ENCODE measurements around the gene CD34.
A peak's percentile ranks its signal among the peaks of the same experiment; 100 is the strongest.
"Not testable (repeated sequence)": the region's sequence is repeated elsewhere in the genome, so short reads cannot be mapped to it uniquely, and the experiment has no call there.

The CD34 gene

DNA sequence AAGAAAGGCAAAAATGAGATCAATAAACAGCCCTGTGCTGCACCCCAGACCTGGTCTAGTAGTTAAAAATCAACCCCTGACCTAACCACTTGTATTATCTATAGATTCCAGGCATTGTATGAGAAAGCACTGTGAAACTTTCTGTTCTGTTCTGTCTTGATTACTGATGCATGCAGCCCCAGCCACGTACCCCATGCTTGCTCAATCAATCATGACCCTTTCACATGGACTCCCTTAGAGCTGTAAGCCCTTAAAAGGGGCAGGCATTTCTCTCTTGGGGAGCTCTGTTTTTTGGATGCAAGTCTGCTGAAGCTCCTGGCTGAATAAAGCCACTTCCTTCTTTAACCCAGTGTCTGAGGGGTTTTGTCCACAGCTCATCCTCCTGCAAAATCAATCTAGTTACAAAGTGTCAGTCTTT lies 24.2 kb upstream of the CD34 start:
- Histone ChIP-seq H3K36me3 (no peaks in the 10 kb centered on the region), H3K27me3 (no peaks in the 10 kb centered on the region), H3K4me3 (no peak overlapping the region), H3K9me3 (peaks cover 52% of the 10 kb centered on the region), H3K4me1 (no peaks in the 10 kb centered on the region), H3K27ac (no peak overlapping the region), H3K4me2 (no peak overlapping the region), H3K9ac (no peak overlapping the region), H4K20me1 (no peaks in the 10 kb centered on the region)
- no peak for TF ChIP-seq Cebpa-rat (IDR thresholded peaks at IDR 0.05)

DNA sequence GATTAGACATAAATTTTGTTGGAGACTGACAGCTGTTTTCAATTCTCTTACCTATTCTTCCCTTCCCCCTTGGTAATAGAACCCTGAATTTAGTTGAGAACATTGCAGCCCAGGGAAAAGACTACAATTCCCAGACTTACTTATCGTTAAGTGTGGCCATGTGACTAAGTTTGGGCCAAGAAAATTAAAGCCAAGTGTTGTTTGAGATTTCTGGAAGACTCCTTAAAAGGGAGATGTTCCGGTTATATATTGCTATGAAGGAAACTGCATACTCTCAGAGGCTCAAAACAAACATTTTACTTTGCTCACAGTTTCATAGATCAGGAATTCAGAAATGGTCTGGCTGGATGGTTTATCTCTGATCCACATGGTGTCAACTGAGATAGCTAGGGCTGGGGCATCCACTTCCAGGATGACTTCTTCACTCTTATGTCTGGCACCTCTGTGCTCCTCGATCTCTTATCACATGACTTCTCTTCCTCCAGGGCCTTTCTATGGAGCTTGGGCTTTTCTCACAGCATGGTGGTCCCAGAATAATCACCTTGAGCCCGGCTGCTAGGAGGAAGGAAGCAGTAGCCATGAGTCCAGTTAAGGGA lies 22.4 kb upstream of the CD34 start:
- H3K9ac ChIP-seq = no peak overlapping the region
- no peak overlapping the region for H3K4me2 ChIP-seq
- H3K9me3 ChIP-seq = peaks cover 59% of the 10 kb centered on the region
- no peaks in the 10 kb centered on the region for H3K27me3 ChIP-seq
- TF ChIP-seq Cebpa-rat (IDR thresholded peaks at IDR 0.05) = no peak
- H3K27ac ChIP-seq = no peak overlapping the region
- no peak overlapping the region for H3K4me3 ChIP-seq
- no peaks in the 10 kb centered on the region for H3K36me3 ChIP-seq
- H4K20me1 ChIP-seq = no peaks in the 10 kb centered on the region
- H3K4me1 ChIP-seq = no peaks in the 10 kb centered on the region

DNA sequence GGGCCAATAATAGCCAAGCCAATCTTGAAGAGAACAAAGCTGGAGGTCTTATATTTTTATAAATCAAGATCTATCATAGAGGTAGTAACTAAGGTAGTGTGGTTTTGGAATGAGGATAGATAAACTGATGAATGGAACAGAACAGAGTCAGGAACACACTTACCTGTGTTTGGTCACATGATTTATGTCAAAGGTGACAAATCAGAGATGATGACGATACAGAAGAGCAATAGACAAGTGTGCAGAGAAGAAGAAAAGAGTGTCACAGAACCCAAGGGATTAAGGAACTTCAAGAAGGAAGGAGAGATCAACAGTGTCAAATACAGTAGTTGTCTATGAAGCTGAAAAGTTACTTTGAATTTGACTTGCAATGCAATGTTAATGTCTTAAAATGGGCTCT lies 16.1 kb upstream of the CD34 start:
- H4K20me1 ChIP-seq = no peaks in the 10 kb centered on the region
- H3K36me3 ChIP-seq = no peaks in the 10 kb centered on the region
- no peak overlapping the region for H3K9ac ChIP-seq
- H3K4me3 ChIP-seq = no peak overlapping the region
- H3K4me1 ChIP-seq = peaks cover 34% of the 10 kb centered on the region
- TF ChIP-seq Cebpa-rat (IDR thresholded peaks at IDR 0.05) = no peak
- H3K27me3 ChIP-seq = no peaks in the 10 kb centered on the region; the same call in 1 of the 2 replicates
- no peak overlapping the region for H3K27ac ChIP-seq
- H3K4me2 ChIP-seq = no peak overlapping the region
- H3K9me3 ChIP-seq = peaks cover 22% of the 10 kb centered on the region

DNA sequence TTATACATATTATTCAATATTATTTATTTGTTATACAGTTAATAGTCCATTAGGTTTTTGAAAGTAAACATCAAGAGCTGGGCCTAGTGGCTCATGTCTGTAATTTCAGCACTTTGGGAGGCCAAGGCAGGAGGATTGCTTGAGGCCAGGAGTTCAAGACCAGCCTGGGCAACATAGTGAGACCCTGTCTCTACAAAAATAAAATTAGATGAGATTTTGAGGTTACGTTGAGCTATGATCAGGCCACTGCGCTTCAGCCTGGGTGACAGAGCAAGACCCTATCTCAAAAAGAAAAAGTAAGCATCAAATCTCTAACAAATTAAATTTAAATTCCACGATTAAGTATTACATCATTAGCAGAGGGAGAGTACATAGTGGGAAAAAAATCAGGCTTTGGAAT lies 15.0 kb upstream of the CD34 start:
- H3K36me3 ChIP-seq, H4K20me1 ChIP-seq, H3K9ac ChIP-seq, H3K4me3 ChIP-seq, H3K4me2 ChIP-seq, H3K27ac ChIP-seq, H3K27me3 ChIP-seq: not testable (repeated sequence)
- Histone ChIP-seq H3K9me3 (peaks cover 15% of the 10 kb centered on the region), H3K4me1 (peaks cover 43% of the 10 kb centered on the region)

DNA sequence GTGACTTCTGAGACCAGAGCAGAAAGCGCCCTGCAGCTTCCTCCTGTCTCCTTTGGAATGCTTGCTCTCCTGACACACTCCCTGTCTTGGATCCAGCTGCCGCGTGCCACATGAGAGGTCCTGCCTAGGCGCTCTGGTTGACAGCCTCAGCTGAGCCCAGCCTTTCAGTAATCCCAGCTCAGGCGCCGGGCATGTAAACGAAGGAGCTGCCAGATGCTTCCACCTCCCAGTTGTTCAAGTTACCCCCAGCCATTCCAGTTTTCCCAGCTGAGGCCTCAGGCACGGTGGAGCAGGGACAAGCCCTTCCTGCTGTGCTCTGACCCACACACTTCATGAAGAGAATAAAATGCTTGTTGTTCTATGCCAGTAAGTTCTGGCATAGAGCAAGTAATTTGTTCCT lies 14.3 kb upstream of the CD34 start:
- no peaks in the 10 kb centered on the region for H3K36me3 ChIP-seq
- H3K4me1 ChIP-seq = peaks cover 51% of the 10 kb centered on the region
- H3K27ac ChIP-seq = no peak overlapping the region
- H3K9ac ChIP-seq = no peak overlapping the region
- peak overlapping the region; percentile 87; the same call in 1 of the 2 replicates for H3K4me2 ChIP-seq
- no peak overlapping the region for H3K4me3 ChIP-seq
- H3K27me3 ChIP-seq = no peaks in the 10 kb centered on the region; the same call in 1 of the 2 replicates
- no peaks in the 10 kb centered on the region for H4K20me1 ChIP-seq
- no peak for TF ChIP-seq Cebpa-rat (IDR thresholded peaks at IDR 0.05)
- peaks cover 7% of the 10 kb centered on the region for H3K9me3 ChIP-seq

DNA sequence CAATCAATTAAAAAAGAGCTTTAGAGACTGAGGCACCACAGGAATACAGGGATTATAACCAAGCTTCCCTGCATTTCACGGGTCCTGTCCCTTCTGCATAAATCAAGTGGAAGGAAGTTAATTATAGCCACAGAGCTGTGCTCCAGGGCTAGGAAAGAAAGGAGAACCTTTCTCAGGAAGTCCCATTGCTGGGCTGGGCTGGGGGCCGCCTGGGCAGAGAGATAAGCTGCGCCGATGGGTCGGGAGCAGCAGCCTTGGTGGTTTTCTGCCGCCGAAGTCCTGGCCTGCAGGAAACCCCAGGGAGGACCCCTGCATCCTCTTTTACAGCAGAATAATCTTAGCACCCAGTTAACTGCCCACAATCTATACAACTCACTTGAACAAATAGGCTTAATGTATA lies 12.6 kb upstream of the CD34 start:
- Histone ChIP-seq H3K4me3 (peak overlapping the region; percentile 24; the same call in 1 of the 2 replicates), H3K9me3 (no peaks in the 10 kb centered on the region), H3K9ac (peak overlapping the region; percentile 31; the same call in 1 of the 2 replicates), H4K20me1 (no peaks in the 10 kb centered on the region), H3K36me3 (no peaks in the 10 kb centered on the region), H3K27ac (no peak overlapping the region), H3K4me1 (peaks cover 68% of the 10 kb centered on the region), H3K27me3 (no peaks in the 10 kb centered on the region; the same call in 1 of the 2 replicates), H3K4me2 (peak overlapping the region; percentile 87)
- no peak for TF ChIP-seq Cebpa-rat (IDR thresholded peaks at IDR 0.05)

DNA sequence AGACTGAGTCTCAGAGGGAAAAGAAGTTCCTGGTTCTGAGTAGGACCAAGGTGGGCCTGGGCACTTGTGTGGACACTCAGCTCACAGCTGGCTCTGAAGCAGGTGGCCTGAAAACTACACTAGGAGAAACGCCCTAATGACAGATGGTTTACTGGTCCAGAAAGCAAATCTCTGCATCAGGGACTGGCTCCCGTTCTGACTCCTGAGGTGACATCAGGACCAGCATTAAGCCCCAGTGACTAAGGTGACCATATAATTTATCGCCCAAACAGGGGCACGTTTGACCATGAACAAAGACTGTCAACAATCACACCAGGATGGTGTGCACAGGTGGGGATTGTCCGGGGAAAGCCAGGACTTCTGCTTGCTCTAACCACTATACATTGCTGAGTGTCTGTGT lies 12.2 kb upstream of the CD34 start:
- peaks cover 72% of the 10 kb centered on the region for H3K4me1 ChIP-seq
- no peaks in the 10 kb centered on the region; the same call in 1 of the 2 replicates for H3K27me3 ChIP-seq
- H3K27ac ChIP-seq = no peak overlapping the region
- peak overlapping the region; percentile 24; the same call in 1 of the 2 replicates for H3K4me3 ChIP-seq
- no peak for TF ChIP-seq Cebpa-rat (IDR thresholded peaks at IDR 0.05)
- H4K20me1 ChIP-seq = no peaks in the 10 kb centered on the region
- no peaks in the 10 kb centered on the region for H3K9me3 ChIP-seq
- H3K36me3 ChIP-seq = no peaks in the 10 kb centered on the region
- H3K9ac ChIP-seq = no peak overlapping the region; the same call in 1 of the 2 replicates
- H3K4me2 ChIP-seq = peak overlapping the region; percentile 87

DNA sequence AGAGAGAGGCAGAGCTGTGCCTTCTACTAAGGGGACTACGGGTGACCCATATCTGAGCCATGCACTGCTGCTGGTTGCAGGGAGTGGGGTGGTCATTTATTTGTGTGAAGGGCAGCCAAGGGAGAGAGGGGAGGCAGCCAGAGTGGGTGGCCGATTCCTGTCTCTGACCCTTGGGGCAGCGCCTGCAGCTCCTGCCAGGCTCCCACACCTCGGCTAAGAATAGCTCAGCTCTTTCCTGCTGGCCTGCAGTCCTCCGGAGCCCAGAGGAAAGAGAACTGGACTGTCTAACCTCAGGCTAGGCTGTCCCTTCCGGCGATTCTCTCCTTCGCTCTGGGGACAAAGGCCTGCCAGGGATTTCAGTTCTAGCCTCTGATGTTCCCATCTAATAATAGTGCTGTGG lies 11.6 kb upstream of the CD34 start:
- Histone ChIP-seq H3K9me3 (no peaks in the 10 kb centered on the region), H3K27ac (no peak overlapping the region; the same call in 1 of the 2 replicates), H3K4me1 (peaks cover 78% of the 10 kb centered on the region), H3K27me3 (no peaks in the 10 kb centered on the region; the same call in 1 of the 2 replicates), H3K4me3 (no peak overlapping the region), H4K20me1 (no peaks in the 10 kb centered on the region), H3K36me3 (no peaks in the 10 kb centered on the region), H3K9ac (no peak overlapping the region), H3K4me2 (peak overlapping the region; percentile 87)
- no peak for TF ChIP-seq Cebpa-rat (IDR thresholded peaks at IDR 0.05)

DNA sequence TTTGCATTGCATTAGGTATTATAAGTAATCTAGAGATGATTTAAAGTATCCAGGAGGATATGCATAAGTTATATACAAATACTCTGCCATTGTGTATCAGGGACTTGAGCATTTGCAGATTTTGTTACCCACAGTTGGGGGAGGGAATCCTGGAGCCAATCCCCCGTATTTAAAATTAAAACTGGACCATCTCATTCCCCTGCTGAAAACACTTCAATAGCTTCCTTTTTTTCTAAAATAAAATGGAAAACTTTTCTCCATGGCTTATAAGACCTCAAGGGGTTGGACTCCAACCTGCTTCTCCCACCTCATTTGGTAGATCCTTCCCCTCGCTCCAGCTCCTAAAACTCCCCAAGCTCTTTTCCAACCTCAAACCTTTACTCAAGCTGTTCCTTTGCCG lies 10.4 kb upstream of the CD34 start:
- H3K27me3 ChIP-seq = no peaks in the 10 kb centered on the region; the same call in 1 of the 2 replicates
- no peak overlapping the region for H3K4me3 ChIP-seq
- TF ChIP-seq Cebpa-rat (IDR thresholded peaks at IDR 0.05) = no peak
- peak overlapping the region; percentile 2; the same call in 1 of the 2 replicates for H3K4me2 ChIP-seq
- H3K9ac ChIP-seq = no peak overlapping the region
- H3K36me3 ChIP-seq = no peaks in the 10 kb centered on the region
- no peak overlapping the region for H3K27ac ChIP-seq
- no peaks in the 10 kb centered on the region for H3K9me3 ChIP-seq
- H3K4me1 ChIP-seq = peaks cover 85% of the 10 kb centered on the region
- no peaks in the 10 kb centered on the region for H4K20me1 ChIP-seq

DNA sequence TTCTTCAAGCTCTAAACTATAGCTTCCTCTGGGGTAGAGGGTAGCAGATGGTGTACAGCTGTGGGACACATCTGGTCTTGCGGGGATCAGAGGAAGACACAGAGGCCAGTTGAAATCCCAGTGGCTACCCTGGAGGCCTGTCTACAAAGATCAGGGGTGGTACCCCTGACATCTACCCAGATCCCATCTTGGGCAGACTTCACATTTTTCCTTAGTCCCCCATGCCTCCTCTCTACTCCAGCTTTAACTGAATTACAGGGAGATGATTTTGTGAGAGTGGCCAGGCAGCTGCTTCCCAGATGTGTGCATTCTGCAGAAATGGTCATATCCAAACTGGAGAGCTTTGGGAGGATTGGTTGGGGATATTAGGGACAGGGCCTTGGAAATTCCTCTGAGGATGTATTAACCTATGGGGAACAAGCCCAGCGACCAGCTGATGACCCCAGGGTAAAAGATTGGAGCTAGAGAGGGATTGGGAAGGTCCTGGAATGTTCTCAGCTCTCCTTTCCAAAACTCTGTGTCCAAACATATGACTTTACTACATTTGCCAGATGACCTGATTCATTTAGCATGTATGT lies 9.6 kb upstream of the CD34 start:
- Histone ChIP-seq H3K9ac (0 out of 2 replicates have a peak overlapping the region, but pooled peaks have one; percentile 22), H3K9me3 (no peaks in the 10 kb centered on the region), H3K27me3 (no peaks in the 10 kb centered on the region; the same call in 1 of the 2 replicates), H3K4me2 (peak overlapping the region; percentile 89), H3K4me3 (no peak overlapping the region), H3K36me3 (no peaks in the 10 kb centered on the region), H3K4me1 (peaks cover 85% of the 10 kb centered on the region), H4K20me1 (no peaks in the 10 kb centered on the region), H3K27ac (peak overlapping the region; percentile 88; the same call in 1 of the 2 replicates)
- no peak for TF ChIP-seq Cebpa-rat (IDR thresholded peaks at IDR 0.05)
